Stimulated activated CD8-positive, alpha-beta memory T cell treated with anti-CD3 and anti-CD28 coated beads, Interleukin-4, amount 100 ng/mL, for 4 hours (primary cell): ENCODE results near the gene DYSF.

Source experiments
- DNase-seq, 2 donors: peaks; one replicate each; pipeline ENCODE4 v3.0.0-alpha.2; 2020; ENCODE audit warnings: low read depth in 2 of 2, low spot score in 1 of 2

DYSF gene

DNA sequence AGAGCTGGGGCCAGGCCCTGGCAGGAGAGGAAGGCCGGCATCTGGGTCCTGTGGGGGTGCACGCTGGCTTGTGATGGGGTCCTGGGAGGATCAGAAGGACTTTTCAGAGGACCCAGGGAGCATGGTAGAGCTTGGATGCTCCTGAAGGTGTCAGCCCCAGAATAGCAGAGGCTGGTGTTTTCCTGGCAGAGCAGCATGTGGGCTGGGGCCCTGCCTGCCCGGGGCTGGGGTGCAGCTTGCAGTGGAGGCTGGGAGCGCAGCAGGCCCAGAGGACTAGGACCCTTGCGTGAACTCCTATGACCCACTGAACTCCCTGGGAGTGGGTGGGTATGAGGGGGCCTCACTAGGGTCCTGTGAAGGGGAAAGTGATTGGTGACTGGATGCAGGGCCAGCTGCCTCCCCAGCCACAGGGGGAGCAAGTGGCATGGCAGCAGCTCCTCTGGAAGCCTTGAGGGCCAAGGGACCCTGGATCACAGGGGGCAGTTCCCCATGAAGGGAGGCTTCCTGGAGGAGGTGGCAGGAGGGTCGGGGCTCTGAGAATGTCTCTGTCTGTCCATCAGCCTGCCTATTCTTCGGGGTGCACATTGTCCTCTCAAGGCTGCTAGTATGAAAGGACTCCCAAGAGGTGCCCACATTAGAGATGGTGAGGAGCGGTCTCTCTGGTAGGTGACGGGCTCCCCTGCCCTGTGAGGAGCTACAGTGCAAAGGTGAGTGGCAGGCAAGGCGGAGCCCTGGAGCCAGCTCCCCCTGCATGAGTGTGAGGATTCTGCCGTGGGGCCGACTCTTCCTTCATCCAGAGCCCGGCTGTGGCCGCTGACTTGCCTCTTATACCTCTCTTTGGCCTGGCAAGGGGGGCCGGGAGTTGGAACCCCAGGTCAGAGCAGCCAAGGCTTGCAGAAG, 249.0 kb downstream of the DYSF start:
- DNase-seq, result no peak

DNA sequence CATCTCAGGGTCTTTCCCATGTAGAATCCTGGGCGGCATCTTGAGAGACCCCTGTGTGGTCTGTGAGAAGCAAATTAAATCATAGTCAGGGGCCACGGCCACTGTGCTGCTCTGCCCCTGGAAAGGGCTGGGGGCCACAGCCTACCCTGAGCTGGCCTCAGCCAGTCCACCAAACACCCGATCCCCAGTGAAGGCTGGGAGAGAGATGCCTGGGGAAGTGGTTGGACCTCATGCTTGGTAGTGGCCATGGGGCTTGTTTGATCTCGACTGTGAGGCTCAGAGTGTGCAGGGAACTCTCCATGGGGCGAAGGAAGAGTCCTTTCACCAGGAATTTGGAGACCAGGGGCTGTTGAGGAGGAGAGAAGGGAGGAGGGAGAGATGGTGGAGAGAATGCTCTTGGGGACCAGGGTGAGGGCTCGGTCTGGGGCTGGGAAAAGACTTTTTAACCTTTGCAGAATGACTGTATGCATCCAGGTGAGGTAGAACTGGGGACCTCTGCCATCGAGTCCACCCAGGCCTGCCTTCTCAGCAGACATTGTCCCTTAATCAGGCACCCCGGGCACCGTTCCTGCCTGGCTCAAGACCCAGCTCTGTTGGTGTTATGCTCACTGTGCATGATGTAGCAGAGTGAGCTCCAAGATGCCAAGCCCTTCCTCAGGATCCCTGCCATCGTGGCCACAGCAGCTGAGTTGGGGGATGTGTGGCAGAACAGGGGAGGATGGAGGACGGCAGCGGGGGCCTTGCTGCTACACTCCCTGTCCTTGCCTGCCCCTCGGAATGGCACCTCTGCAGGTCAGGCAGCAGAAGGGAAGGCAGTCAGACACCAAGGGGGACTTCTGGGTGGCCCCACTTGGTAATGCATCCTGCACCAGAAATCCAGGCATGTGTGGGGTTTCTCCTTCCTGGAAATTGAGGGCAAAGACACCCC, 249.9 kb downstream of the DYSF start:
- DNase-seq, result no peak

GRCh38 chr2:71704131-71704561, 250.8 kb downstream of the DYSF start:
- DNase-seq, result no peak

- no peak for DNase-seq
Measured at GRCh38 chr2:71704688-71705087, 251.3 kb downstream of the DYSF start.

- DNase-seq, result no peak
Measured at GRCh38 chr2:71705171-71705960, 252.0 kb downstream of the DYSF start.

GRCh38 chr2:71706121-71706520, 252.8 kb downstream of the DYSF start:
- DNase-seq, result no peak

GRCh38 chr2:71706836-71707235, 253.5 kb downstream of the DYSF start:
- DNase-seq, result no peak

- no peak for DNase-seq
Measured at GRCh38 chr2:71710367-71711132, 257.2 kb downstream of the DYSF start.

- no peak for DNase-seq
Measured at GRCh38 chr2:71711133-71711855, 257.9 kb downstream of the DYSF start.

DNA sequence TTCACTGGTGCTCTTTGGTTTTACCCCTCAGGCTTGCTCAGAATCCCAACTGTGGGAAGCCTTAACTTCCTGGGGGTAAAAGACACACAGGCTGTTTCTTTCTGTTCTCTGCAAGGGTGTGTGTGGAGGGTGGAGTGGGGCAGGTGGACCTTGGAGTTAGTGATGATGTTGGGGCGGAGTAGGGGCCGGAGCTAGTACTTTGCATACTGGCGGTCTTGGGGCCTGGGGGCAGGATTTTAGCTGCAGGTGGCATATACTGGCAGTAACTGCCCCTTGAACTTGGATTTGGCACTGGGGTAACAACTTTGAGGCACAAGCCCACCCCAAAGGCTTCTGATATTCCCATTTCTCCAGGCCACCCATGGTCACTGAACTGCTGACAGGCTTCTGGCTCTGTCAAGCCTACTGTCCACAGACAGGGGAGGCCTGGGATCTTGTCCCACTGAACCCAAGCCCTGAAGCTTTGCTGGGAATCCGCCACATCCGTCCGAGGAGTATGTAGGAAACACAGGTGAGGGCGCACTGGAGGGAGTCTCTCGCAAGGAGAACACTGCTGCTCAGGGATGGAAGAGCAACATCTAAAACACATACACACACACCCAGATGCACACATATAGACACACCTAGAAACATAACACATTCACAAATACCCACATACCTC, 258.9 kb downstream of the DYSF start:
- no peak for DNase-seq

DNA sequence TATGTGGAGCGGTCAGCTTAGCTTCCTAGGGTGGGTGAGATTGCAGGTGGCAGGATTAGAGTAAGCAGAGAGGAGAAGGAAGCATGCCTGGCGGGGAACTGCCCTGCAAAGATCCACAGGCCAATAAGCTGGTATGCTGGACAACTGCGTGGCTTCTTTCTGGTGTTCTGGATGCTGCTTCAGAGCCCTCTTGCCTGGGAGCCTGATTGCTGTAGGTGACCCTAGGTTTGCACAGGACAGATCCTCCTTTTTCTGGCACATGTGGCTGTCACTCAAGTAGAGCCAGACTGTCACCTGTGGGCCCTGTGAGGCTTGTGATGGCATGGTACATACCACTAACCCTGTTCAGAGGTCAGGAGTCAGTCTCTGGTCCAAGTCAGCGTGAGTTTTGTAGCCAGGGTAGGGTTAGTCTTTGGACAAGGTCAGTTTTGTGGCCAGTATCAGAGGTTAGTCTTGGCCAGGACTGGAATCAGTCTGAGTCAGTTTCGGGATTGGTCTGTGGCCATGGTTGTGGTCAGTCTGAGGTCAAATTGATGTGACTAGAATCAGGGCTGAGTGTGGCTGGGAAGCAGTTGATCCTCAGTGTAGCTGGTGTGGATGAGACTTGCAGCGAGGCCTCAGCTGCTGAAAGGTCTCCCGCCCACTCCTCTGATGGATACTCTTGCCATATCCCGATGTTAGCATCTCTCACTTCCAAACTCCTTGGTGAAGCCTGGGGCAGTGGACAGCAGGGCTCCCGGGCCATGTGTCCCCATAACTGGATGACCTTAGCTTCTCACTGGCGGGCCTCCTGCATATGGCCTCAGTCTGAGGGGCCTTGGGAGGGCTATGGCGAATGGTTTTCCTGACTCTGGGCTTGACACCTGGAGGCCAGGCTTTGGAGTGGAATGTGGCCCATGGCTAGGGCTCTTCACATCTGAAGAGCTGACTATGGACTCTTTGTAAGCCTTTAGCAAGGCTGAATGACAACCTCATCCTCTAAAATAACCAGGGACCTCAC, 260.5 kb downstream of the DYSF start:
- no peak for DNase-seq

- DNase-seq, result no peak
Measured at GRCh38 chr2:71714601-71715240, 261.4 kb downstream of the DYSF start.

GRCh38 chr2:71715241-71715750, 261.9 kb downstream of the DYSF start:
- DNase-seq, result no peak

DNA sequence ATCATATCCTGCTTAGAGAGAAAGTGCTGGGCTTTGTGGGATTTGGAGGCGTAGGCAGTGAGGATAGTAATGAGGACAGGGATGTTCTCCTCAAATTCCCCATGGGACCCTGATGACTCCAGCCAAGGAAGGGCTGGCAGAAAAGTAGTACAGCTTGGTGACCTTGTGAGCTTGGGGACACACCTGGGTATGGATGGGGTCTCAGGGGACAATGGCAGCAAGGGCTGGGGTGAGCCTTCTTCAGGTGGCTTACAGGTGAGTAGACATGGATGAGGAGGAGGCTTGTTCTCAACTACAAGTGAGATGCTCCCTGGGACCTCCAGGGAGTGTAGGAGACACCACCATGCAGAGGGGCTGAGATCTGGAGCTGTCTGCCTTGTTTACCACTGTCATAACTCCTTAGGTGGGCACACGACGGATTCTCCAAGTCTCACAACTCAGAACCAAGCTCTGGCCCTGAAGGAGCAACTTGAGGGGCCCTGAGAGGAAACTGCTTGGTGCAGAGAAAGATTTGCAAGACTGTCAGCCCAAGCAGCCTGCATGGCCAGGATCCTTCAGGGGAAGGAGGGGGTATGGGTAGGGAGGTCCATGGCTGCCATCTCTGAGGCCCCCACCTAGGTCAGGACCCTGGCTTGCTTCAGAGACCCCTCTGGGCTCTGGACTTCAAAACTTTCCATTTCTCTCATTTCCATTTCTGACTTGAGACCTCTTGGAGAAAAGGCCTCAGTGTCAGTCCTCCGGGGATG, 262.8 kb downstream of the DYSF start:
- DNase-seq, result no peak

DNA sequence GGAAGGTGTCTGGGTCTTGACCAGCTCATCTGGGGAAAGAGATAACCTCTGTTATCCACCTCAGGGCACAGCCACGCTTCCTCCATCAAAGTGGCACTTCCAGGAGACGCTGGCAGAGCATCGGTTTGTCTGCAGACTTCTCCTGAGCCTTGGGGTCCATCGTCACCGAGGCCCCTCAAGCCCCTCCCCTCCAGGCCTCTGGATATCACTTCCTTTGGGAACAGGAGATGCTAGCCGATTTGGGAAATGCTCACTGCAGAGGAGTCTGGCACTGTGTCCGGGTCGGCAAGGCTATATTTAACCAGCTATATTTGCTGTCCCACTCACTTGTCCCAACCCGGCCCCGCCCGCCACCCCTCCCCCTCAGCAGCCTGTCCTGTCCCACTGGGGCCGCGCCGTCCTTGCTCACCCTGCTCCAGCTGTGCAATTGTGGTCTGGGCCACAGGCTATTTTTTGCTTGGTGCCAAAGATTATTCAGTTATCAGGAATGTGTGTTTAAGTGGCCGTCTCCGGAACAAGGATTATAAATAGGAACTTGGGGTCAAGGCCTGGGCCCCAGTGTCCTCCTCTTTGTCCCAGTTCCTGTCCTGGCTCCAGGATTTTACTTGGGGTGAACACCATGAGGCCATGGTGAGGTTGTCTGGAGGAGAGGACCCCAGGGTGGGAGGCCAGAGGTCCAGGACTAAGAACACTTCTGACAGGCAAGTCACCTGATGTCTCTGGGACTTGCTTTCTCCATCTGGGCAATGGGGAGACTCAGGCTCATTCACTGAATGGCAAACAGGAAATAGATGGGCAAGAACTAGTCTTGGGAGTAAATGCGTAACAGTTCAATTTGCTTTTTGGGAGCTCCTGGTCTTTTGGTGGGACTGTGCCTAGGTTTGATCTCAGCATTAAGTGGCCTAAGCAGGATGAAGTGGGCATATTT, 263.6 kb downstream of the DYSF start:
- DNase-seq, result no peak
